ENCODE measurements around the gene ILF2.

ILF2 gene

GRCh38 chr1:153683854-153684253, 13.1 kb upstream of the ILF2 start:
- TF ChIP-seq TAF1 (IDR thresholded peaks at IDR 0.05; ENCODE audit: low read depth) (no peak), FOXM1 (IDR thresholded peaks at IDR 0.05; ENCODE audit: borderline replicate concordance, low read depth) (no peak), CREB1 (IDR thresholded peaks at IDR 0.05; ENCODE audit: low read depth) (no peak), USF1 (IDR thresholded peaks at IDR 0.05) (no peak), REST (IDR thresholded peaks at IDR 0.05; ENCODE audit: low read depth) (no peak), RAD21 (IDR thresholded peaks at IDR 0.05; ENCODE audit: low read depth) (no peak), TCF12 (IDR thresholded peaks at IDR 0.05; ENCODE audit: low read depth) (no peak), EP300 (IDR thresholded peaks at IDR 0.05; ENCODE audit: borderline replicate concordance) (no peak), NFIC (IDR thresholded peaks at IDR 0.05) (no peak), YY1 (IDR thresholded peaks at IDR 0.05; ENCODE audit: low read depth) (no peak), EGR1 (IDR thresholded peaks at IDR 0.05) (no peak), MAX (IDR thresholded peaks at IDR 0.05) (no peak), CEBPB (IDR thresholded peaks at IDR 0.05) (no peak), TEAD4 (IDR thresholded peaks at IDR 0.05) (no peak), ZBTB7A (IDR thresholded peaks at IDR 0.05; ENCODE audit: low read depth) (no peak)

GRCh38 chr1:153682730-153683129, 11.9 kb upstream of the ILF2 start:
- TF ChIP-seq YY1 (IDR thresholded peaks at IDR 0.05; ENCODE audit: low read depth) = no peak
- TF ChIP-seq TCF12 (IDR thresholded peaks at IDR 0.05; ENCODE audit: low read depth) = no peak
- no peak for TF ChIP-seq EP300 (IDR thresholded peaks at IDR 0.05; ENCODE audit: borderline replicate concordance)
- TF ChIP-seq RAD21 (IDR thresholded peaks at IDR 0.05; ENCODE audit: low read depth) = no peak
- no peak for TF ChIP-seq ZBTB7A (IDR thresholded peaks at IDR 0.05; ENCODE audit: low read depth)
- no peak for TF ChIP-seq EGR1 (IDR thresholded peaks at IDR 0.05)
- no peak for TF ChIP-seq CREB1 (IDR thresholded peaks at IDR 0.05; ENCODE audit: low read depth)
- TF ChIP-seq REST (IDR thresholded peaks at IDR 0.05; ENCODE audit: low read depth) = no peak
- TF ChIP-seq CEBPB (IDR thresholded peaks at IDR 0.05) = no peak
- no peak for TF ChIP-seq TAF1 (IDR thresholded peaks at IDR 0.05; ENCODE audit: low read depth)
- TF ChIP-seq USF1 (IDR thresholded peaks at IDR 0.05) = no peak
- TF ChIP-seq TEAD4 (IDR thresholded peaks at IDR 0.05) = no peak
- no peak for TF ChIP-seq MAX (IDR thresholded peaks at IDR 0.05)
- no peak for TF ChIP-seq FOXM1 (IDR thresholded peaks at IDR 0.05; ENCODE audit: borderline replicate concordance, low read depth)
- TF ChIP-seq NFIC (IDR thresholded peaks at IDR 0.05) = no peak

GRCh38 chr1:153680120-153680403, 9.3 kb upstream of the ILF2 start:
- TF ChIP-seq CREB1 (IDR thresholded peaks at IDR 0.05; ENCODE audit: low read depth) (no peak), EGR1 (IDR thresholded peaks at IDR 0.05) (no peak), RAD21 (IDR thresholded peaks at IDR 0.05; ENCODE audit: low read depth) (no peak), TAF1 (IDR thresholded peaks at IDR 0.05; ENCODE audit: low read depth) (no peak), EP300 (IDR thresholded peaks at IDR 0.05; ENCODE audit: borderline replicate concordance) (no peak), ZBTB7A (IDR thresholded peaks at IDR 0.05; ENCODE audit: low read depth) (no peak), YY1 (IDR thresholded peaks at IDR 0.05; ENCODE audit: low read depth) (no peak), TEAD4 (IDR thresholded peaks at IDR 0.05) (no peak), FOXM1 (IDR thresholded peaks at IDR 0.05; ENCODE audit: borderline replicate concordance, low read depth) (no peak), CEBPB (IDR thresholded peaks at IDR 0.05) (no peak), USF1 (IDR thresholded peaks at IDR 0.05) (no peak), MAX (IDR thresholded peaks at IDR 0.05) (no peak), REST (IDR thresholded peaks at IDR 0.05; ENCODE audit: low read depth) (no peak), NFIC (IDR thresholded peaks at IDR 0.05) (no peak), TCF12 (IDR thresholded peaks at IDR 0.05; ENCODE audit: low read depth) (no peak)
